OCI-LY1 (cell line): ENCODE measurements around the gene ADH6.

Experiments used
- CTCF ChIP-seq: fragments of 200-600 bp; sonication (generic), shearing (Covaris generic); IDR thresholded peaks from 2 replicates; pipeline ENCODE4 v1.5.1; 2017; ENCODE audit warnings: mild to moderate bottlenecking, antibody characterized with exemption, low read length, moderate library complexity, mixed read lengths
- EZH2 ChIP-seq: fragments of 200-600 bp; sonication (generic), shearing (Covaris generic); IDR thresholded peaks from 2 replicates; pipeline ENCODE4 v1.8.0; 2017; ENCODE audit warnings: borderline replicate concordance, mixed run types, mild to moderate bottlenecking, antibody characterized with exemption, low read length, moderate library complexity, mixed read lengths

GRCh38 chr4:99179626-99180025 is 39.4 kb downstream of the ADH6 start:
- TF ChIP-seq CTCF (no peak), EZH2 (no peak)
